H7 (cell line): Measurements from ENCODE around the gene ABCD1. TPM values are rescaled to one million over a fixed set of nuclear protein-coding genes. Genes with fewer than 3 reads are reported as not detected.
"Not testable (repeated sequence)": the region's sequence is repeated elsewhere in the genome, so short reads cannot be mapped to it uniquely, and the experiment has no call there.

Source experiments
- DNase-seq: peaks from one replicate; pipeline ENCODE4 v3.0.0; 2012
- H3K27me3 ChIP-seq: 2 replicates; pipeline ENCODE4 v1.6.0; 2011; ENCODE audit warnings: mild to moderate bottlenecking, low read length; ENCODE audit not compliant: control insufficient read depth, insufficient read depth
- H3K36me3 ChIP-seq: replicated peaks from 2 replicates; pipeline ENCODE4 v1.5.1; 2011; ENCODE audit warnings: low read length; ENCODE audit not compliant: control insufficient read depth, insufficient read depth
- H3K4me3 ChIP-seq: 2 replicates; pipeline ENCODE4 v1.5.1; 2011; ENCODE audit warnings: low read depth, mild to moderate bottlenecking, control low read depth, low read length, moderate library complexity; ENCODE audit not compliant: insufficient read depth
- total RNA-seq: library from RNA; depleted of rRNA; stranded (reverse); fragments of >200 nt; shearing (Covaris generic); gene quantifications from 2 replicates; pipeline ENCODE4 v1.2.3, GENCODE V29; 2014; rRNA removed

The ABCD1 gene
- total RNA-seq = 12.2 and 17.1 TPM in 2 replicates

- peak; percentile 98 for DNase-seq
- H3K27me3 ChIP-seq = no peaks in the 10 kb centered on the region
- H3K36me3 ChIP-seq = peaks cover 10% of the 10 kb centered on the region
- peak within 1 kb of the TSS; percentile 68 for H3K4me3 ChIP-seq
These were observed at the start of gene ABCD1, which contains the start of gene BCAP31 for GRCh38 chrX:153724252-153725038. TSS of gene ABCD1 (plus strand) at chrX:153724856. CDS start at chrX:153725267, 411 bp downstream. TSS of gene BCAP31 (minus strand) at chrX:153724387. CDS start at chrX:153723244, 1,143 bp downstream.

DNA sequence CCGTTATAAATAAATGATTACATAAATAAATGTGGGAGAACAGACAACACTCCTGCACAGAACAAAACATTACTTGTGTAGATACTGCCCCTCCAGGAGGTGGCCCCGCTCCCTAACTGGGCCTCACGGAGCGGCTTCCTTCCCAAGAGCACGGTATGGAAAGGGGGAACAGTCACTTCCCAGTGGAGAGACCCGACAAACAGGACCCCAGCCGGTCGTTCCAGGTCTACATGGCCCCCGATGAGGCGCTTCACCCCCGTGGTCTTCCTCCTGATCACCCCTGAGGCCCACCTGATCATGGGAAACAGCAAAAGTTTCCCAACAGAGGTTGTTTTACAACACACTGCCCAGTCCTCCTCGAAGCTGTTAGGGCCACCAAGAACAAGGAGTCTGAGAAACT, 43.5 kb upstream of the ABCD1 start:
- Histone ChIP-seq H3K27me3 (no peaks in the 10 kb centered on the region), H3K36me3 (no peaks in the 10 kb centered on the region), H3K4me3 (no peak overlapping the region)
- DNase-seq = peak; percentile 17

DNA sequence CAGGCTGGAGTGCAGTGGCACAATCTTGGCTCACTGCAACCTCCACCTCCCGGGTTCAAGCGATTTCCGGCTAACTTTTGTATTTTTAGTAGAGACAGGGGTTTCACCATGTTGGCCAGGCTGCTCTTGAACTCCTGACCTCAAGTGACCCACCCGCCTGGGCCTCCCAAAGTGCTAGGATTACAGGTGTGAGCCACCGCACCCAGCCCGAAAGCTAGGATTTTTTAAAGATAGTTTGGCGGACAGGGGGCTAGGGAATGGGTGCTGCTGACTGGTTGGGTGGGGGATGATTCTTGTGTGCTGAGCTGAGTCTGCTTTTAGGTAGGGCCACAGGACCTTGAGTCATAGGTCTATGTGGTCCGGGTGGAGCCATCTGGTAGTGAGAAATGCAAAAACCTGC, 41.2 kb upstream of the ABCD1 start:
- H3K27me3 ChIP-seq, DNase-seq, H3K4me3 ChIP-seq, H3K36me3 ChIP-seq: not testable (repeated sequence)

DNA sequence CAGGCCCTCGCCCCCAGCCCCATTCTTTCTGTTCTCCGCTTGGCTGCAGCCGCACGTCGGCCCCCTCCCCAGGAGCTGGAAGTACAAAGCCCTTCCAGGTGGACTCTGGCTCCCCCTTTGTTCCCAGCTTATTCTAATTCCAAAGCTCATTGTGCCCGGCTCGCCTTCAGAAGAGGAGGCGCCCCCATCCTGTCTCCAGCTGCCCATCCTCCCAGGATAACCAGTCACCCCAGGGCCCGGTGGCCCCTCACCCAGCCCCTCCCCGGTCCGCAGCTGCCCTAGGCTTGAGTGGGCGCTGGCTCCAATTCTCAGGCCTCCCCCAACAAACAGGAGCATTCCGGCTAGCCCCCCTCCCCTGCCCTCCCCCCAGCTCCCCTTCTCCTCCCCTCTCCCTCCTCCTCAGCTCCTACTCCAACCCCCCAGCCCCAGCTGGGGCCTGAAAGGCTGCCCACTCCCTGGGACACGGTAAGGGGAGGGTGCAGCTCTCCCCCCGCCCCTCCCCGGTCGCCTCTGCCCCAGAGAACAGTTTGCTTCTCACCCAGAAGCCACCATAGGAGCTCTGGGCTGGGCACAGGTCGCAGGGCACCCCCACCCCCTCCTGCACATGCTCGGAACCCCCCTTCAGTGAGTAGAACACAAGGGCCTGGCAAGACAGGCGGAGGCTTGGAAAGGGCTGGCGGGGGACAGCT, 40.0 kb upstream of the ABCD1 start:
- peak; percentile 85 for DNase-seq
- Histone ChIP-seq H3K4me3 (no peak overlapping the region), H3K36me3 (no peaks in the 10 kb centered on the region), H3K27me3 (no peaks in the 10 kb centered on the region)

- no peaks in the 10 kb centered on the region for H3K27me3 ChIP-seq
- no peaks in the 10 kb centered on the region for H3K36me3 ChIP-seq
- no peak for DNase-seq
- no peak overlapping the region for H3K4me3 ChIP-seq
These were observed 39.5 kb upstream of the ABCD1 start for GRCh38 chrX:153685156-153685536.

- DNase-seq = no peak
- Histone ChIP-seq H3K27me3 (no peaks in the 10 kb centered on the region), H3K36me3 (no peaks in the 10 kb centered on the region), H3K4me3 (no peak overlapping the region)
These were observed 38.6 kb upstream of the ABCD1 start for GRCh38 chrX:153685751-153686696.

DNA sequence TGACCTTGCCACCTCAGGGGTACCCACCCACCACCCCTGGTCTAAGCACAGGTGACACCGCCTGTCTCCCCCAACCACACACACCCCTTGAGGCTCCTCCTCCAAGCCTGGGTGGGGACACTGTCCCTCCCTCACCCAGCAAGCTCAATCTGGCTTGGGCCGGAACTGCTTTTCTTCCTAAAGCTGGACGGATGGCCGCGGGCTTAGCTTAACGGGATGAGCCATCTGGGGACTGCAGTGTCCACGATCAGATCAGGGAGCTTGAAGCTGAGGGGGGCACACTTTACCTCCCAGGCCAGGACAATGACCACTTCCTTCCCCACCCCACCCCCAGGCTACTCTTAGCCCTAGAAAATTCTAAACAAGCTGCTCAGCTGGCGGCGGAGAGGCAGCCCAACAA, 37.9 kb upstream of the ABCD1 start:
- no peaks in the 10 kb centered on the region for H3K27me3 ChIP-seq
- no peak overlapping the region for H3K4me3 ChIP-seq
- H3K36me3 ChIP-seq = no peaks in the 10 kb centered on the region
- DNase-seq = no peak

- Histone ChIP-seq H3K27me3 (no peaks in the 10 kb centered on the region), H3K4me3 (peak within 1 kb of the TSS; percentile 45), H3K36me3 (no peaks in the 10 kb centered on the region)
- DNase-seq = peak; percentile 92
These were observed 37.3 kb upstream of the ABCD1 start, which contains the start of gene SLC6A8 for GRCh38 chrX:153687121-153688039. TSS of gene SLC6A8 (plus strand) at chrX:153687926. CDS start at chrX:153688575, 649 bp downstream.

DNA sequence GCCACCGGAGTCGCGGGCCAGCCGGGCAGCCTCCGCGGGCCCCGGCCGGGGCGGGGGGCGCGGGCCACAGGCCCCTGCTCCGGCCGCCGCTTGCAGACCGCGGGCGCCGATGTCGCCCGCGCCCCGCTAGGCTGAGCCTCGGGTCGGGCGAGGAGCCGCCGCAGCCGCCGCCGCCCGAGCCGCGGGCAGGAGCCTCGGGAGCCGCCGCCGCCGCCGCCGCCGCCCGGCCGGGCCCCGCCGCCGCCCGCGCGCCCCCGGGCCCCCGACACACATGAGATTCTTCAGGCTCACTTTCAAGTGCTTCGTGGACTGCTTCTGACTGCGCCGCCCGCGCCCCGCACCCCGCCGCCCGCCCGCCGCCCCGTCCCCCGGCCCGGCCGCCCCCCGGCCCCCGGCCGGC, 36.6 kb upstream of the ABCD1 start:
- Histone ChIP-seq H3K4me3 (no peak overlapping the region), H3K36me3 (no peaks in the 10 kb centered on the region), H3K27me3 (no peaks in the 10 kb centered on the region)
- no peak for DNase-seq

DNA sequence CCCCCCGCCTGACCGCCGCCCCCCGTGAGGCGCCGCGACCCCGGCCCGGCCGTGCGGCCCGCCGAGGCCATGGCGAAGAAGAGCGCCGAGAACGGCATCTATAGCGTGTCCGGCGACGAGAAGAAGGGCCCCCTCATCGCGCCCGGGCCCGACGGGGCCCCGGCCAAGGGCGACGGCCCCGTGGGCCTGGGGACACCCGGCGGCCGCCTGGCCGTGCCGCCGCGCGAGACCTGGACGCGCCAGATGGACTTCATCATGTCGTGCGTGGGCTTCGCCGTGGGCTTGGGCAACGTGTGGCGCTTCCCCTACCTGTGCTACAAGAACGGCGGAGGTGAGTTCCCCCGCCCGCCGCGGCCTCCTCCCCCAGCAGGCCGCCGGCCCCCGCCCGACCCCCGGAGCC, 36.1 kb upstream of the ABCD1 start:
- Histone ChIP-seq H3K4me3 (peak overlapping the region; percentile 45), H3K36me3 (no peaks in the 10 kb centered on the region), H3K27me3 (no peaks in the 10 kb centered on the region)
- DNase-seq = no peak

- Histone ChIP-seq H3K36me3 (no peaks in the 10 kb centered on the region), H3K27me3 (no peaks in the 10 kb centered on the region), H3K4me3 (peak overlapping the region; percentile 45)
- DNase-seq = peak; percentile 77
These were observed 35.6 kb upstream of the ABCD1 start for GRCh38 chrX:153688911-153689590.

DNA sequence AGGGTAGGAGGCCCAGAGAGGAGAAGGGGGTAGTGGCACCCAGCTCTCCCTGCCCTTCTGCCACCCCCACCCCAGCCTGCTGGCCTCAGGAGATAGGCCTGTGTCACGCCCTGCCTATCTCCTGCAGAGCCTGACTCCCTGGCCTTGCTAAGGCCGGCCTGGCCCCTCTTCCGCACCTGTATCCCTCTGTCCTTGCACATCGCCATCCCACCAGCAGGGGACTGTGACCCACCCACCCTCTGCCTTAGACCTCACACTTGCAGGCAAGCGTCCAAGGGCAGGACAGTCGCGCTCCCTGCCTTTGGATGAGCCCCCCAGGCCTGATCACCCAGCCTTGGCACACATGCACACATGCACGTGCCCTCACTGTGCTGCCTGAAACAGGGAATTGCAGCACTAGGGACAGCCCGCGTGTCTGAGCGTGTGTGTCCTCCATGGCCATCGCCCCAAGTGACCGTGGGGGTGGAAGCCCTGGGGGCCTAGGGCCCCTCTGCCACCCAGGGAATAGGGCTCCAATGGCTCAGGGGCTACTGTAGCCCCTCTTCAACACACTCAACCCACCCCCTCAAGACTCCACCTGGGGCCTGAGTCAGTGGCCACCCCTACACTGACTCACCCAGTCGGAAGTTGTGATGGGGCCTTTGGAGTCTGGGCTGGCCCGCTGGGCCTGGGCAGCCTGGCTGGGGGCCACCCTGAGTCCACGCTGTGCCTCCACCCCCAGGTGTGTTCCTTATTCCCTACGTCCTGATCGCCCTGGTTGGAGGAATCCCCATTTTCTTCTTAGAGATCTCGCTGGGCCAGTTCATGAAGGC, 34.8 kb upstream of the ABCD1 start:
- peak; percentile 82 for DNase-seq
- H3K27me3 ChIP-seq = no peaks in the 10 kb centered on the region
- H3K36me3 ChIP-seq = no peaks in the 10 kb centered on the region
- peak overlapping the region; percentile 21; the same call in 1 of the 2 replicates for H3K4me3 ChIP-seq
